ENCODE measurements around the gene NFATC2IP. TPM values are rescaled to one million over a fixed set of nuclear protein-coding genes. Genes with fewer than 3 reads are reported as not detected.

The NFATC2IP gene
- total RNA-seq, 1 donor: 18.1 TPM

- no peak overlapping the region for H3K4me3 ChIP-seq (ENCODE audit: insufficient read depth, low read length)
- no peak for TF ChIP-seq CTCF (IDR thresholded peaks at IDR 0.05; ENCODE audit: extremely low read depth, low read depth, low read length)
- H4K20me1 ChIP-seq (ENCODE audit: insufficient read depth, low read length): no peaks in the 10 kb centered on the region
- peak; percentile 39 for DNase-seq (ENCODE audit: insufficient read length, low spot score, missing footprints)
- no peaks in the 10 kb centered on the region for H3K9me3 ChIP-seq (ENCODE audit: low read depth, low read length)
- H3K4me1 ChIP-seq (ENCODE audit: insufficient read depth, low read length): no peaks in the 10 kb centered on the region
- no peaks in the 10 kb centered on the region for H3K27me3 ChIP-seq (ENCODE audit: insufficient read depth, low read length)
- H2AFZ ChIP-seq (ENCODE audit: low read length): no peak overlapping the region
- H3K79me2 ChIP-seq (ENCODE audit: insufficient read depth, low read length): no peaks in the 10 kb centered on the region
- no peak overlapping the region for H3K4me2 ChIP-seq (ENCODE audit: insufficient read depth, low read length)
- H3K36me3 ChIP-seq (ENCODE audit: insufficient read depth, low read length): peaks cover 13% of the 10 kb centered on the region
- H3K27ac ChIP-seq (ENCODE audit: low read depth, low read length): no peak overlapping the region
These were observed 39.8 kb downstream of the NFATC2IP start for GRCh38 chr16:28990375-28991040.

- H3K9me3 ChIP-seq (ENCODE audit: low read depth, low read length): no peaks in the 10 kb centered on the region
- no peak overlapping the region for H3K27ac ChIP-seq (ENCODE audit: low read depth, low read length)
- H3K4me2 ChIP-seq (ENCODE audit: insufficient read depth, low read length): no peak overlapping the region
- H3K4me3 ChIP-seq (ENCODE audit: insufficient read depth, low read length): no peak overlapping the region
- H4K20me1 ChIP-seq (ENCODE audit: insufficient read depth, low read length): no peaks in the 10 kb centered on the region
- H3K36me3 ChIP-seq (ENCODE audit: insufficient read depth, low read length): peaks cover 10% of the 10 kb centered on the region
- no peak overlapping the region for H2AFZ ChIP-seq (ENCODE audit: low read length)
- H3K79me2 ChIP-seq (ENCODE audit: insufficient read depth, low read length): no peaks in the 10 kb centered on the region
- H3K27me3 ChIP-seq (ENCODE audit: insufficient read depth, low read length): no peaks in the 10 kb centered on the region
- H3K4me1 ChIP-seq (ENCODE audit: insufficient read depth, low read length): no peaks in the 10 kb centered on the region
- DNase-seq (ENCODE audit: insufficient read length, low spot score, missing footprints): no peak
- no peak for TF ChIP-seq CTCF (IDR thresholded peaks at IDR 0.05; ENCODE audit: extremely low read depth, low read depth, low read length)
These were observed 41.0 kb downstream of the NFATC2IP start for GRCh38 chr16:28991687-28992086.

- no peak overlapping the region for H3K4me3 ChIP-seq (ENCODE audit: insufficient read depth, low read length)
- peak; percentile 42 for DNase-seq (ENCODE audit: insufficient read length, low spot score, missing footprints)
- H4K20me1 ChIP-seq (ENCODE audit: insufficient read depth, low read length): no peaks in the 10 kb centered on the region
- H3K4me1 ChIP-seq (ENCODE audit: insufficient read depth, low read length): no peaks in the 10 kb centered on the region
- no peak overlapping the region for H3K4me2 ChIP-seq (ENCODE audit: insufficient read depth, low read length)
- no peak for TF ChIP-seq CTCF (IDR thresholded peaks at IDR 0.05; ENCODE audit: extremely low read depth, low read depth, low read length)
- H3K27me3 ChIP-seq (ENCODE audit: insufficient read depth, low read length): no peaks in the 10 kb centered on the region
- no peaks in the 10 kb centered on the region for H3K79me2 ChIP-seq (ENCODE audit: insufficient read depth, low read length)
- peaks cover 2% of the 10 kb centered on the region for H3K36me3 ChIP-seq (ENCODE audit: insufficient read depth, low read length)
- H2AFZ ChIP-seq (ENCODE audit: low read length): no peak overlapping the region
- H3K27ac ChIP-seq (ENCODE audit: low read depth, low read length): no peak overlapping the region
- H3K9me3 ChIP-seq (ENCODE audit: low read depth, low read length): no peaks in the 10 kb centered on the region
These were observed 41.8 kb downstream of the NFATC2IP start for GRCh38 chr16:28992496-28992895.

- no peaks in the 10 kb centered on the region for H3K4me1 ChIP-seq (ENCODE audit: insufficient read depth, low read length)
- no peak for DNase-seq (ENCODE audit: insufficient read length, low spot score, missing footprints)
- H3K27me3 ChIP-seq (ENCODE audit: insufficient read depth, low read length): peaks cover 4% of the 10 kb centered on the region
- no peak overlapping the region for H2AFZ ChIP-seq (ENCODE audit: low read length)
- no peak for TF ChIP-seq CTCF (IDR thresholded peaks at IDR 0.05; ENCODE audit: extremely low read depth, low read depth, low read length)
- H4K20me1 ChIP-seq (ENCODE audit: insufficient read depth, low read length): no peaks in the 10 kb centered on the region
- no peak overlapping the region for H3K4me3 ChIP-seq (ENCODE audit: insufficient read depth, low read length)
- no peak overlapping the region for H3K4me2 ChIP-seq (ENCODE audit: insufficient read depth, low read length)
- no peaks in the 10 kb centered on the region for H3K79me2 ChIP-seq (ENCODE audit: insufficient read depth, low read length)
- H3K9me3 ChIP-seq (ENCODE audit: low read depth, low read length): no peaks in the 10 kb centered on the region
- no peaks in the 10 kb centered on the region for H3K36me3 ChIP-seq (ENCODE audit: insufficient read depth, low read length)
- H3K27ac ChIP-seq (ENCODE audit: low read depth, low read length): no peak overlapping the region
These were observed 48.1 kb downstream of the NFATC2IP start for GRCh38 chr16:28998837-28999236.
